ENCODE measurements around the gene ARID1B.
A peak's percentile ranks its signal among the peaks of the same experiment; 100 is the strongest.

ARID1B gene

GRCh38 chr6:156776840-156777576 lies at the start of gene ARID1B:
TSS of gene ARID1B (plus strand) at chr6:156777378. CDS start at chr6:156777681, 303 bp downstream.
- TF ChIP-seq CTCF (IDR thresholded peaks at IDR 0.05; ENCODE audit: low read length) = no peak
- no peak for TF ChIP-seq EZH2 (IDR thresholded peaks at IDR 0.05; ENCODE audit: borderline replicate concordance, low read length)
- Histone ChIP-seq H3K36me3 (ENCODE audit: insufficient read depth, low read length) (peaks cover 4% of the 10 kb centered on the region; the same call in 1 of the 2 replicates), H2AFZ (ENCODE audit: low read length) (no peak within 1 kb of the TSS), H3F3A (ENCODE audit: insufficient read depth, low read length) (no peaks in the 10 kb centered on the region), H3K4me2 (ENCODE audit: low read length) (peak within 1 kb of the TSS; percentile 97), H3K79me2 (ENCODE audit: insufficient read depth, low read length) (peaks cover 25% of the 10 kb centered on the region), H3K9me3 (ENCODE audit: low read length) (no peaks in the 10 kb centered on the region), H3K9ac (ENCODE audit: low read length) (peak within 1 kb of the TSS; percentile 96), H3K27me3 (ENCODE audit: insufficient read depth, low read length) (no peaks in the 10 kb centered on the region), H3K4me3 (ENCODE audit: low read depth, low read length, poor library complexity, severe bottlenecking) (peak within 1 kb of the TSS; percentile 81), H4K20me1 (ENCODE audit: insufficient read depth, low read length) (no peaks in the 10 kb centered on the region), H3K27ac (ENCODE audit: low read depth, low read length, poor library complexity, severe bottlenecking) (peak within 1 kb of the TSS; percentile 92), H3K9me2 (ENCODE audit: low read depth, low read length) (no peaks in the 10 kb centered on the region), H3K4me1 (ENCODE audit: insufficient read depth, low read length, severe bottlenecking) (peaks cover 43% of the 10 kb centered on the region)

- no peak for TF ChIP-seq EZH2 (IDR thresholded peaks at IDR 0.05; ENCODE audit: borderline replicate concordance, low read length)
- no peaks in the 10 kb centered on the region for H3K9me2 ChIP-seq (ENCODE audit: low read depth, low read length)
- H3F3A ChIP-seq (ENCODE audit: insufficient read depth, low read length) = no peaks in the 10 kb centered on the region
- H2AFZ ChIP-seq (ENCODE audit: low read length) = no peak overlapping the region
- H3K4me3 ChIP-seq (ENCODE audit: low read depth, low read length, poor library complexity, severe bottlenecking) = no peak overlapping the region
- H3K27ac ChIP-seq (ENCODE audit: low read depth, low read length, poor library complexity, severe bottlenecking) = no peak overlapping the region
- no peak overlapping the region for H3K4me2 ChIP-seq (ENCODE audit: low read length)
- H3K27me3 ChIP-seq (ENCODE audit: insufficient read depth, low read length) = no peaks in the 10 kb centered on the region
- no peak overlapping the region for H3K9ac ChIP-seq (ENCODE audit: low read length)
- H3K36me3 ChIP-seq (ENCODE audit: insufficient read depth, low read length) = no peaks in the 10 kb centered on the region
- no peaks in the 10 kb centered on the region for H3K79me2 ChIP-seq (ENCODE audit: insufficient read depth, low read length)
- no peaks in the 10 kb centered on the region for H3K9me3 ChIP-seq (ENCODE audit: low read length)
- H4K20me1 ChIP-seq (ENCODE audit: insufficient read depth, low read length) = no peaks in the 10 kb centered on the region
- H3K4me1 ChIP-seq (ENCODE audit: insufficient read depth, low read length, severe bottlenecking) = peaks cover 5% of the 10 kb centered on the region
Measured at GRCh38 chr6:156727715-156728385, 49.3 kb upstream of the ARID1B start.

GRCh38 chr6:156729248-156729647 lies 47.9 kb upstream of the ARID1B start:
- no peak for TF ChIP-seq CTCF (IDR thresholded peaks at IDR 0.05; ENCODE audit: low read length)
- TF ChIP-seq EZH2 (IDR thresholded peaks at IDR 0.05; ENCODE audit: borderline replicate concordance, low read length) = no peak
- Histone ChIP-seq H3K36me3 (ENCODE audit: insufficient read depth, low read length) (no peaks in the 10 kb centered on the region), H3K27me3 (ENCODE audit: insufficient read depth, low read length) (no peaks in the 10 kb centered on the region)

More at GRCh38 chr6:156729248-156729647, 47.9 kb upstream of the ARID1B start:
- Histone ChIP-seq H3K9me3 (ENCODE audit: low read length) (no peaks in the 10 kb centered on the region), H2AFZ (ENCODE audit: low read length) (no peak overlapping the region), H3K4me1 (ENCODE audit: insufficient read depth, low read length, severe bottlenecking) (peaks cover 17% of the 10 kb centered on the region), H3K4me2 (ENCODE audit: low read length) (no peak overlapping the region), H3K79me2 (ENCODE audit: insufficient read depth, low read length) (no peaks in the 10 kb centered on the region), H4K20me1 (ENCODE audit: insufficient read depth, low read length) (no peaks in the 10 kb centered on the region), H3K9me2 (ENCODE audit: low read depth, low read length) (no peaks in the 10 kb centered on the region), H3K9ac (ENCODE audit: low read length) (no peak overlapping the region), H3K27ac (ENCODE audit: low read depth, low read length, poor library complexity, severe bottlenecking) (no peak overlapping the region), H3F3A (ENCODE audit: insufficient read depth, low read length) (no peaks in the 10 kb centered on the region), H3K4me3 (ENCODE audit: low read depth, low read length, poor library complexity, severe bottlenecking) (no peak overlapping the region)

Measured in OCI-LY1 (cell line).